GM18519 (cell line): ENCODE data around the gene EFL1.

Experiments used
- ATAC-seq: cut with Tn5 transposase; IDR thresholded peaks from one replicate; pipeline ENCODE4 v1.9.1; 2021; ENCODE audit warnings: mild to moderate bottlenecking, moderate library complexity; ENCODE audit not compliant: unreplicated experiment, low FRiP score

EFL1 gene

GRCh38 chr15:82093325-82093724 is 169.2 kb downstream of the EFL1 start:
- ATAC-seq, result no peak

- ATAC-seq, result no peak
Measured at GRCh38 chr15:82091636-82092140, 170.8 kb downstream of the EFL1 start.

- ATAC-seq, result no peak
Measured at GRCh38 chr15:82086243-82086995, 176.1 kb downstream of the EFL1 start.

- ATAC-seq, result no peak
Measured at GRCh38 chr15:82081914-82082762, 180.4 kb downstream of the EFL1 start.

GRCh38 chr15:82080774-82081173 is 181.8 kb downstream of the EFL1 start:
- no peak for ATAC-seq
